ENCODE results near the gene ABCB11. TPM values are rescaled to one million over a fixed set of nuclear protein-coding genes. Genes with fewer than 3 reads are reported as not detected.

ABCB11 gene
- polyA plus RNA-seq, 1 donor from 2014 or later = not detected

- Histone ChIP-seq H2AFZ (ENCODE audit: low read depth, low read length) (no peak overlapping the region), H3K9me2 (ENCODE audit: insufficient read depth, low read length) (no peaks in the 10 kb centered on the region), H3K4me2 (ENCODE audit: low read length) (no peak overlapping the region), H3K79me2 (replicated peaks; ENCODE audit: insufficient read depth, low read length) (no peaks in the 10 kb centered on the region), H3F3A (ENCODE audit: insufficient read depth, low read length, poor library complexity, severe bottlenecking) (no peaks in the 10 kb centered on the region), H4K20me1 (ENCODE audit: insufficient read depth) (no peaks in the 10 kb centered on the region), H3K9me3 (ENCODE audit: low read length) (no peaks in the 10 kb centered on the region), H3K27me3 (ENCODE audit: insufficient read depth, low read depth, low read length) (no peaks in the 10 kb centered on the region), H3K9ac (ENCODE audit: low read length) (no peak overlapping the region), H3K4me3 (ENCODE audit: low read length) (no peak overlapping the region), H3K36me3 (ENCODE audit: insufficient read depth, low read length) (no peaks in the 10 kb centered on the region), H3K27ac (ENCODE audit: low read length) (no peak overlapping the region)
- TF ChIP-seq MXI1 (conservative IDR thresholded peaks at IDR 0.05; ENCODE audit: poor library complexity, severe bottlenecking) (no peak), EP300 (conservative IDR thresholded peaks at IDR 0.05; ENCODE audit: poor library complexity, severe bottlenecking) (no peak), POLR2AphosphoS5 (IDR thresholded peaks at IDR 0.05) (no peak), REST (IDR thresholded peaks at IDR 0.05; ENCODE audit: borderline replicate concordance) (no peak), EZH2 (IDR thresholded peaks at IDR 0.05; ENCODE audit: borderline replicate concordance, insufficient read depth, low read length, poor library complexity, severe bottlenecking) (no peak), CTCF (IDR thresholded peaks at IDR 0.05; ENCODE audit: poor library complexity, severe bottlenecking) (no peak), SMC3 (conservative IDR thresholded peaks at IDR 0.05; ENCODE audit: poor library complexity) (no peak), RAD21 (conservative IDR thresholded peaks at IDR 0.05) (no peak), TAF1 (IDR thresholded peaks at IDR 0.05; ENCODE audit: low read depth) (no peak)
These were observed 46.6 kb upstream of the ABCB11 start for GRCh38 chr2:169077674-169078240.

GRCh38 chr2:169073963-169074751 lies 43.0 kb upstream of the ABCB11 start:
- TF ChIP-seq POLR2AphosphoS5 (IDR thresholded peaks at IDR 0.05) (no peak), EZH2 (IDR thresholded peaks at IDR 0.05; ENCODE audit: borderline replicate concordance, insufficient read depth, low read length, poor library complexity, severe bottlenecking) (no peak), MXI1 (conservative IDR thresholded peaks at IDR 0.05; ENCODE audit: poor library complexity, severe bottlenecking) (no peak), SMC3 (conservative IDR thresholded peaks at IDR 0.05; ENCODE audit: poor library complexity) (no peak), CTCF (IDR thresholded peaks at IDR 0.05; ENCODE audit: poor library complexity, severe bottlenecking) (no peak), TAF1 (IDR thresholded peaks at IDR 0.05; ENCODE audit: low read depth) (no peak), RAD21 (conservative IDR thresholded peaks at IDR 0.05) (no peak), EP300 (conservative IDR thresholded peaks at IDR 0.05; ENCODE audit: poor library complexity, severe bottlenecking) (no peak), REST (IDR thresholded peaks at IDR 0.05; ENCODE audit: borderline replicate concordance) (no peak)
- Histone ChIP-seq H3K27ac (ENCODE audit: low read length) (no peak overlapping the region), H3K36me3 (ENCODE audit: insufficient read depth, low read length) (no peaks in the 10 kb centered on the region), H3K9me2 (ENCODE audit: insufficient read depth, low read length) (no peaks in the 10 kb centered on the region), H3K4me3 (ENCODE audit: low read length) (no peak overlapping the region), H3K27me3 (ENCODE audit: insufficient read depth, low read depth, low read length) (no peaks in the 10 kb centered on the region), H3K4me2 (ENCODE audit: low read length) (no peak overlapping the region), H3K9me3 (ENCODE audit: low read length) (no peaks in the 10 kb centered on the region), H3F3A (ENCODE audit: insufficient read depth, low read length, poor library complexity, severe bottlenecking) (no peaks in the 10 kb centered on the region), H4K20me1 (ENCODE audit: insufficient read depth) (no peaks in the 10 kb centered on the region), H2AFZ (ENCODE audit: low read depth, low read length) (no peak overlapping the region), H3K9ac (ENCODE audit: low read length) (no peak overlapping the region), H3K79me2 (replicated peaks; ENCODE audit: insufficient read depth, low read length) (no peaks in the 10 kb centered on the region)

Data from neural cell (in vitro differentiated cells).